ENCODE measurements around the gene INPP5D. TPM values are rescaled to one million over a fixed set of nuclear protein-coding genes. Genes with fewer than 3 reads are reported as not detected.

INPP5D gene
- polyA plus RNA-seq, 1 of the 3 experiments (the other 2 are of a cell fraction): 1.3 TPM

GRCh38 chr2:233088972-233089345, 28.8 kb downstream of the INPP5D start:
- ChIA-PET CTCF (interaction anchor here (0.8 kb wide), 1 partner anchor 34 kb away, joined by 3 read pairs; no protein-coding TSS in a partner anchor), POLR2A (no interaction called here)
- no peak for DNase-seq
- no peaks in the 10 kb centered on the region for H4K20me1 ChIP-seq (ENCODE audit: insufficient read depth)
- TF ChIP-seq IRF3 (IDR thresholded peaks at IDR 0.05; ENCODE audit: low read depth, low read length) (no peak), MEF2A (IDR thresholded peaks at IDR 0.05; ENCODE audit: borderline replicate concordance, low read depth) (no peak), EZH2phosphoT487 (IDR thresholded peaks at IDR 0.05; ENCODE audit: borderline replicate concordance, low read depth) (no peak), FOSL2 (IDR thresholded peaks at IDR 0.05; ENCODE audit: borderline replicate concordance, low read depth) (no peak), CTCF (IDR thresholded peaks at IDR 0.05) (no peak), NRF1 (IDR thresholded peaks at IDR 0.05; ENCODE audit: low read depth, low read length) (no peak), NFIC (IDR thresholded peaks at IDR 0.05; ENCODE audit: borderline replicate concordance) (no peak), JUND (IDR thresholded peaks at IDR 0.05) (no peak)
- no peak overlapping the region for H3K9ac ChIP-seq
- no peak overlapping the region for H3K27ac ChIP-seq (ENCODE audit: low read depth in 2 of 2, low read length in 1 of 2)
- WGBS (ENCODE audit: low lambda C conversion rate): 60% methylated on average over 8 of the region's 8 CpGs
- H3K36me3 ChIP-seq (replicated peaks in 1 of 2; ENCODE audit: control insufficient read depth in 1 of 2, insufficient read depth in 2 of 2, low read length in 1 of 2): no peaks in the 10 kb centered on the region
- H3K4me1 ChIP-seq (ENCODE audit: control insufficient read depth in 1 of 2, insufficient read depth in 2 of 2, low read depth in 1 of 2, low read length in 1 of 2): no peaks in the 10 kb centered on the region
- no peak overlapping the region for H3K4me3 ChIP-seq (ENCODE audit: low read depth in 2 of 2, low read length in 1 of 2)
- no peaks in the 10 kb centered on the region for H3K9me2 ChIP-seq
- no peak overlapping the region for H3K4me2 ChIP-seq
- H3K9me3 ChIP-seq: no peaks in the 10 kb centered on the region
- H2AFZ ChIP-seq (ENCODE audit: low read depth): no peak overlapping the region
- H3F3A ChIP-seq (replicated peaks; ENCODE audit: insufficient read depth): no peaks in the 10 kb centered on the region
- H3K79me2 ChIP-seq (ENCODE audit: insufficient read depth): no peaks in the 10 kb centered on the region
- no peaks in the 10 kb centered on the region; the same call in 1 of the 2 replicates for H3K27me3 ChIP-seq (ENCODE audit: insufficient read depth)

- Histone ChIP-seq H3K9me3 (no peaks in the 10 kb centered on the region), H3K36me3 (replicated peaks in 1 of 2; ENCODE audit: control insufficient read depth in 1 of 2, insufficient read depth in 2 of 2, low read length in 1 of 2) (no peaks in the 10 kb centered on the region), H3K9me2 (no peaks in the 10 kb centered on the region), H3F3A (replicated peaks; ENCODE audit: insufficient read depth) (no peaks in the 10 kb centered on the region), H3K27ac (ENCODE audit: low read depth in 2 of 2, low read length in 1 of 2) (no peak overlapping the region), H3K4me1 (ENCODE audit: control insufficient read depth in 1 of 2, insufficient read depth in 2 of 2, low read depth in 1 of 2, low read length in 1 of 2) (no peaks in the 10 kb centered on the region), H3K27me3 (ENCODE audit: insufficient read depth) (no peaks in the 10 kb centered on the region; the same call in 1 of the 2 replicates), H2AFZ (ENCODE audit: low read depth) (no peak overlapping the region), H3K4me2 (no peak overlapping the region), H4K20me1 (ENCODE audit: insufficient read depth) (no peaks in the 10 kb centered on the region), H3K79me2 (ENCODE audit: insufficient read depth) (no peaks in the 10 kb centered on the region), H3K4me3 (ENCODE audit: low read depth in 2 of 2, low read length in 1 of 2) (no peak overlapping the region), H3K9ac (no peak overlapping the region)
- CTCF ChIA-PET: interaction anchor here (0.6 to 0.8 kb wide), 2 partner anchors 35 to 140 kb away, joined by 3 read pairs; no protein-coding TSS in a partner anchor
- WGBS (ENCODE audit: low lambda C conversion rate): 68% methylated on average over 7 of the region's 11 CpGs
- no peak for DNase-seq
- POLR2A ChIA-PET: no interaction called here
- TF ChIP-seq NFIC (IDR thresholded peaks at IDR 0.05; ENCODE audit: borderline replicate concordance): no peak
- no peak for TF ChIP-seq GABPA (IDR thresholded peaks at IDR 0.05; ENCODE audit: low read depth)
- no peak for TF ChIP-seq RXRA (IDR thresholded peaks at IDR 0.05; ENCODE audit: borderline replicate concordance, low read depth)
- TF ChIP-seq IRF3 (IDR thresholded peaks at IDR 0.05; ENCODE audit: low read depth, low read length): no peak
- no peak for TF ChIP-seq CTCF (IDR thresholded peaks at IDR 0.05)
- TF ChIP-seq FOSL2 (IDR thresholded peaks at IDR 0.05; ENCODE audit: borderline replicate concordance, low read depth): no peak
- TF ChIP-seq MAX (IDR thresholded peaks at IDR 0.05; ENCODE audit: low read depth): no peak
- no peak for TF ChIP-seq FOXJ3 (CRISPR knock-in tag; IDR thresholded peaks at IDR 0.05)
- no peak for TF ChIP-seq YY1 (IDR thresholded peaks at IDR 0.05; ENCODE audit: low read depth)
- no peak for TF ChIP-seq NRF1 (IDR thresholded peaks at IDR 0.05; ENCODE audit: low read depth, low read length)
- TF ChIP-seq POLR2AphosphoS5 (IDR thresholded peaks at IDR 0.05; ENCODE audit: low read depth, low read length): no peak
- TF ChIP-seq TEAD4 (IDR thresholded peaks at IDR 0.05; ENCODE audit: borderline replicate concordance, insufficient read depth): no peak
- no peak for TF ChIP-seq SIN3A (IDR thresholded peaks at IDR 0.05; ENCODE audit: borderline replicate concordance, low read depth, low read length)
- TF ChIP-seq USF2 (IDR thresholded peaks at IDR 0.05; ENCODE audit: borderline replicate concordance, low read depth, low read length): no peak
- no peak for TF ChIP-seq EZH2phosphoT487 (IDR thresholded peaks at IDR 0.05; ENCODE audit: borderline replicate concordance, low read depth)
These were observed 29.7 kb downstream of the INPP5D start for GRCh38 chr2:233089851-233090250.
